Activated CD8-positive, alpha-beta memory T cell treated with anti-CD3 and anti-CD28 coated beads for 36 hours (primary cell): Measurements from ENCODE around the gene ADNP2. TPM values are rescaled to one million over a fixed set of nuclear protein-coding genes. Genes with fewer than 3 reads are reported as not detected.

ENCODE experiments used
- CTCF ChIA-PET: fragments of 350-600 bp; sonication (Branson Sonifier 250); formaldehyde crosslinking; loops from one replicate; lab custom pipeline; 2021; ENCODE audit warnings: antibody characterized with exemption; lab: Charles Lee
- POLR2A ChIA-PET: fragments of 350-600 bp; sonication (Branson Sonifier 250); formaldehyde crosslinking; loops from one replicate; lab custom pipeline; 2021; ENCODE audit warnings: antibody characterized with exemption; lab: Charles Lee
- total RNA-seq, 2 experiments: library from RNA; stranded (reverse); gene quantifications; one replicate each; pipeline ENCODE4 v1.2.3, GENCODE V29; 2021

Gene ADNP2, protein sequence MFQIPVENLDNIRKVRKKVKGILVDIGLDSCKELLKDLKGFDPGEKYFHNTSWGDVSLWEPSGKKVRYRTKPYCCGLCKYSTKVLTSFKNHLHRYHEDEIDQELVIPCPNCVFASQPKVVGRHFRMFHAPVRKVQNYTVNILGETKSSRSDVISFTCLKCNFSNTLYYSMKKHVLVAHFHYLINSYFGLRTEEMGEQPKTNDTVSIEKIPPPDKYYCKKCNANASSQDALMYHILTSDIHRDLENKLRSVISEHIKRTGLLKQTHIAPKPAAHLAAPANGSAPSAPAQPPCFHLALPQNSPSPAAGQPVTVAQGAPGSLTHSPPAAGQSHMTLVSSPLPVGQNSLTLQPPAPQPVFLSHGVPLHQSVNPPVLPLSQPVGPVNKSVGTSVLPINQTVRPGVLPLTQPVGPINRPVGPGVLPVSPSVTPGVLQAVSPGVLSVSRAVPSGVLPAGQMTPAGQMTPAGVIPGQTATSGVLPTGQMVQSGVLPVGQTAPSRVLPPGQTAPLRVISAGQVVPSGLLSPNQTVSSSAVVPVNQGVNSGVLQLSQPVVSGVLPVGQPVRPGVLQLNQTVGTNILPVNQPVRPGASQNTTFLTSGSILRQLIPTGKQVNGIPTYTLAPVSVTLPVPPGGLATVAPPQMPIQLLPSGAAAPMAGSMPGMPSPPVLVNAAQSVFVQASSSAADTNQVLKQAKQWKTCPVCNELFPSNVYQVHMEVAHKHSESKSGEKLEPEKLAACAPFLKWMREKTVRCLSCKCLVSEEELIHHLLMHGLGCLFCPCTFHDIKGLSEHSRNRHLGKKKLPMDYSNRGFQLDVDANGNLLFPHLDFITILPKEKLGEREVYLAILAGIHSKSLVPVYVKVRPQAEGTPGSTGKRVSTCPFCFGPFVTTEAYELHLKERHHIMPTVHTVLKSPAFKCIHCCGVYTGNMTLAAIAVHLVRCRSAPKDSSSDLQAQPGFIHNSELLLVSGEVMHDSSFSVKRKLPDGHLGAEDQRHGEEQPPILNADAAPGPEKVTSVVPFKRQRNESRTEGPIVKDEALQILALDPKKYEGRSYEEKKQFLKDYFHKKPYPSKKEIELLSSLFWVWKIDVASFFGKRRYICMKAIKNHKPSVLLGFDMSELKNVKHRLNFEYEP
- total RNA-seq: 10 to 100 TPM; 22.2 to 22.7 TPM

DNA sequence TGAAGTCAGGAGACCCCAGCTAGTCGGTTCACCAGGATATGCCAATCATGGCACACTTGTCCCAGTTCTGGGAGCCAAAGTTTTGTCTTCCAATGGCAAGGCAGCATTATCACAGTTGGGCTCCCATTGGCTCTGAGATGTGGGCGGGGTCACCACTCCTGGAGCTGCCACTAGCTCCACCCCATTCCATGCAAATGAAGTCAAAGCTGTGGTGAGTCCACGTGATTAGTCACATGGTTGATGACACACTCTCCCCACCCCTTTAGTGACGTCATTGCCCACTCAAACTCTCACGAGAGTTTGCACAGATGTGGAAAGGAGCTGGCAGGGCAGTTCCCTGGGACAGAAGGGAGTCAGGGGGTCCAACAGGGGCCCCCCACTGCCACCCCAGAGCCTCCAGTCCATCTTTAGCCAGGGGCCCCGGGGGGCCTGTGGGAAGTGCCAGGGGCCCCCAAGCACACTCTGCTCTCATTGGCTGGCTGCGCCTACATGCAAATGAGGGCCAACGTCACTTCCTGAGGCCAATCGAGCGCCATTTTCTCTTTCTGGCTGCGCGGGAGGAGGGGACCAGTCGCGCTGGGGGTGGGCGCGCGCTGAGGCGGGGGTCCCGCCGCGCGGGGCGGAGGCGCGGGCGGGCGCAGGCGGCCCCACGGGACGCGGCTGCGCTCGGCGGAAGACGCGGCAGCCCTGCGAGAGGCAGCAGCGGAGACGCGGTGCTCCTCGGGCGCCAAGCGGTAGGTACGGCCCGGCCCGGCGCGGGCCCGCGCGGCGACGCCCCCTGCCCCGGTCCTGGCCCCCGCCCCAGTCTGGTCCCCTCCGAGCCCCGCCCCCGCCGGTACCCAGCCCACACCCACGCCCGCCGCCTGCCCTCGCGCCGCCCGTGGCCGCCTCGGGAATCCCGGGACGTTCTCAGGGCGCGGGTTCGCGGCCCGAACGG is at the start of gene ADNP2:
Gene ADNP2 (plus strand): TSS at position 524 of the 937 bp plus-strand sequence. CDS start 8,281 bp downstream, outside the sequence.
- ChIA-PET CTCF (interaction anchor here (0.8 kb wide), 1 partner anchor 50 kb away, joined by 3 read pairs; no protein-coding TSS in a partner anchor), POLR2A (interaction anchor here (0.9 to 2.2 kb wide), 2 partner anchors 75 to 122 kb away, joined by 3 to 16 read pairs; partner anchors contain the start of gene RBFA)

DNA sequence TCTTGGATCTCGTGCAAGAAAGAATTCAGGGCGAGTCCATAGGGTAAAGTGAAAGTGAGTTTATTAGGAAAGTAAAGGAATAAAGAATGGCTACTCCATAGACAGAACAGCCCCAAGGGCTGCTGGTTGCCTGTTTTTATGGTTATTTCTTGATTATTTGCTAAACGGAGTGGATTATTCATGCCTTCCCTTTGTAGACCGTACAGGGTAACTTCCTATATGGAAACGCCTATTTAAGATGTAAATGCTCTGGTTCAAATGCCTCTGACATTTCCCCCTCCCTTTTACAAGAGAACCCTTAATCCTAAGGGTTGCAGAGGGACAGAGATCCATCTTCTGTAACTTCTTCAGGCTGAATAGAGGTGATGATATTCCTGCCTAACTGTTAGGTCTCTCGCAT is 49.1 kb upstream of the ADNP2 start:
- ChIA-PET POLR2A (no interaction called here), CTCF (no interaction called here)

DNA sequence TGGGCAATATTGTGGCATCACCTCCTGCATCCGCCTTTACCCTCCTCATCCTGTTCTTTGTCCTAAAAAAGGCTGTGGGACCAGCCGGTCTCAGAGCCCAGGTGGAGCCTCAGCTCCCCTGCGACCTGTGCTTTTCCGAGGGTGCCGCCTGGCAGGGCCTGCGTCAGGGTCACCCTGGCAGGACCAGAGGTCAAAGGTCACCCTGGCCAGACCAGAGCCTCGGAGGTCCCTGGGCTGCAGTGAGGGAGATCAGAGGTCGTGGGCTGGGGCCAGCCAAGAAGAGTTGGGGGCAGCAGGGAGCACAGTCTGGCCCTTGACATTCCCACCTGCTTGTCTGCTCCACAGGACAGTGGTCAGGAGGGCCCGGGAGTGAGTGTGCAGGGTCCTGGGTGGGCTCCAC is 43.4 kb upstream of the ADNP2 start:
- ChIA-PET CTCF (no interaction called here), POLR2A (no interaction called here)

DNA sequence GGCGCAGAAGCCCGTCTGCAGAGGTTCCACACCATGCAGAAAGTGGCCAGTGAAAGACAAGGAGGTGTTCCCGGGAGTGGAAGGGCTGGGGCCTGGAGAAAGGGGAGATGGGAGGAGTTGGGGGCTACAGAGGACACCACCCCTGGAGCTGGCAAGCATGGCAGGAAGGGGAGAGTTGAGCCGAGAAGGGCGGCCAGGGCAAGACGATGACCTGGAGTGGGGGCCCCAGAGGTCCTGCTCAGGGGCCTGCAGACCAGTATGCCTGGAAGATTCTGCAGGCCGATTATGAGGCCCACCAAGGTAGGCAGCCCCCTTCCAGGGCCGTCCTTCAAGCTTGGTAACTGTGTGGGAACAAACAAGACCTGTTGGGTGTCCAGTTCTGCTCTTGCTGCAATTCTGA is 41.7 kb upstream of the ADNP2 start:
- POLR2A ChIA-PET: no interaction called here
- CTCF ChIA-PET: no interaction called here

DNA sequence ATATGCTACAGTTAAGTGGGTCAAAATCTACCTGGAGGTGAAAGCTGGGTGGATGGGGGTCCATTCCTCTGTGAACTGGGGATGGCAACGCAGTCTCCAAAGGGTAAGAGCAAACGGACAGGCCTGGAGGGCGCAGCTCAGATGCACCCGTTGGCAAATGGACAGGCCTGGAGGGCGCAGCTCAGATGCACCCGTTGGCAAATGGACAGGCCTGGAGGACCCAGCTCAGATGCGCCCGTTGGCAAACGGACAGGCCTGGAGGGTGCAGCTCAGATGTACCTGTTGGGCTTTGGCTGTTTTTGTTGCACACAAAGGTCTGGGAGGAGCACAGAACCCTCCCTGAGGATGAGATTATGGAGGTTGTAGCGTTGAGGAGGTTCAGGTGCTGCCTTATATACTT is 41.2 kb upstream of the ADNP2 start:
- ChIA-PET CTCF (no interaction called here), POLR2A (no interaction called here)

DNA sequence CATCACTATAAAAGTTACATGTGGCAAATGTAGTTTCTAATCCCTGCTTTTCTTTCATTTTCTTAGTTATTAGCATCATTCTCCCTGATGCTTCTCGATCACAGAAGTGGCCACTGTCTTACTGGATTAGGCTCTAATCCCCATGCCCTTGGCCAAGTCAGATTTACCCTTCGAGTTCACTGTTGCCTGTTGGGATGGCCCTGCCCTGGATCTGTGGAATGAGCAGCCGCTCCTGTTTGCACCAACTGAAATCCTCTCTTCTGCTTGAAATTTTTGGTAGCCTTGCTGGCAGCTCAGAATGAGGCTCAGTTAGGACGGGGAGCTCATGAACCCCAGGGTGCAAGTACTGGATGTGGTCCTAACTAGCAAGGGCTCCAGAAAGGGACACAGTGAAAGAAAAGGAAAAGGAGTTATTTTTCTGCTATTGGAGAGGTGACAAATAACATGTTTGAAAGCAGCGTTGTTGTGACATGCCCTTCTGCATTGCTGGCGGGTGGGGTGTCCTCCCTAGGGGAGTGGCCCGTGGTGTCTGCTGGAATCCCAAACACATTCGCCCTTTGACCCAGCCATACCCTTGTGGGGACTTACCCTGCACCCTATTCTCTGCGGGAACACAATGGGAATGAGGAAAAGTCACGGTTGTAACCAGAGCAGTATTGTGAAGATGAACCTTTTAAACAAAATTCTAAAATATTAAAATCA is 40.3 kb upstream of the ADNP2 start:
- POLR2A ChIA-PET: no interaction called here
- CTCF ChIA-PET: interaction anchor here (0.6 kb wide), 1 partner anchor 20 kb away, joined by 3 read pairs; no protein-coding TSS in a partner anchor

DNA sequence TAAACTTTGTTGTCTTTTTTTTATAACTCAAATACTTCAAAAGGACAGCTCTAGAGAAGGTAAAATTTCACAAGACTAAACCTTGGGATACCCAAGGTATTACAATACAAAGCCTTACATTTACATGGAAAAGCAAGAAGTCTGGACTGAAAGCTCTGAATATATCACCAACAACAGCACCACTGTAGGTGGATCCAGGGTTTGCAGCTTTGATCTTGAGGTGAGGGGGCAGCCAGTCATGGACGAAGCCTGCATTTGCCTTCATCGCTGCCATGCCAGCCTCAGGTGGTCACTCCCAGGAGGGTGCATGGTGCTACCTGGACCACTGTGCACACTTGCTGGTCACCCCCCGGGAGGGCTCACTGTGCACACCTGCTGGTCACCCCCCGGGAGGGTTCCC is 38.2 kb upstream of the ADNP2 start:
- ChIA-PET POLR2A (no interaction called here), CTCF (no interaction called here)

DNA sequence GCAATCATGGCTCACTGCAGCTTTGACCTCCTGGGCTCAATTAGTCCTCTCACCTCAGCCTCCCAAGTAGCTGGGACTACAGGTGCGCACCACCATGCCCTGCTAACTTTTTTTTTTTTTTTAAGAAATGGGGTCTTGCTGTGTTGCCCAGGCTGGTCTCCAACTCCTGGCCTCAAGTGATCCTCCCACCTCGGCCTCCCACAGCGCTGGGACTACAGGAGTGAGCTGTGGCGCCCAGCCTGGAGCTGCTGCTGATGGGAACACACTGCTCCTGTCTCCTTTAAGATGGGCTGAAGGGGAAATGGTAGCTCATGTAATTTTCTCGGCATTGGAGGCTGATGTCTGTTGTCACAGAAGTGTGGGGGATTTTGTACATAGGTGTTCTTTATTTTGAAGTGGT is 34.9 kb upstream of the ADNP2 start:
- POLR2A ChIA-PET: no interaction called here
- CTCF ChIA-PET: no interaction called here

DNA sequence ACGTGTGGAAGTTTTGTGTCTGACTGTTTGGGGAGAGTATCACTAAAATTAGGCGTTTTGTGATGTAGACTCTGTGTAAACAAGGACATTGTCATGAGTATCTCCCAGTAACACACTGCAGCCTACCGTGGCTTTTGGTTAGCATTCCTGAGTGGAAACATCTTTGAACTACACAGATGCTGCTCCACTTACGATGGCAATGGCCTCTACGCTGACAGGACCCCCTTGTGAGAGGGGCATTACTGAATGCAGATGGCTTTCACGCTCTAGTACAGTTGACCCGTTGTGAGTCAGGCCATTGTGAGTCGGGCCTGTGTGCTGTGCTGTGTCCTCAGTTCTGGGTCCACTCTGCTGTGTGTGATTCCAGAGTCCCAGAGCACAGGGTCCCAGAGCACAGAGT is 34.4 kb upstream of the ADNP2 start:
- ChIA-PET CTCF (no interaction called here), POLR2A (no interaction called here)

DNA sequence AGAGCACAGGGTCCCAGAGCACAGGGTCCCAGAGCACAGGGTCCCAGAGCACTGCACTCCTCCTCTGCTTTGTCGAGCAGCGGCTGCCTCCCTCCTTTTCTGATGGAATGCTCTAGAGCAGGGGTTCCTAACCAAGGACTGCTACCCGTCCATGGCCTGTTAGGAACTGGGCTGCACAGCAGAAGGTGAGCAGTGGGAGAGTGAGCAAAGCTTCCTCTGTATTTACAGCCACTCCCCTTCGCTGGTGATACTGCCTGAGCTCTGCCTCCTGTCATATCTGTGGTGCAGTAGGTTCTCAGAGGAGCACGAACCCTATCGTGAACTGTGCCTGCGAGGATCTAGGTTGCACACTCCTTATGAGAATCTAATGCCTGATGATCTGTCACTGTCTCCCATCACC is 33.1 kb upstream of the ADNP2 start:
- POLR2A ChIA-PET: no interaction called here
- CTCF ChIA-PET: no interaction called here

DNA sequence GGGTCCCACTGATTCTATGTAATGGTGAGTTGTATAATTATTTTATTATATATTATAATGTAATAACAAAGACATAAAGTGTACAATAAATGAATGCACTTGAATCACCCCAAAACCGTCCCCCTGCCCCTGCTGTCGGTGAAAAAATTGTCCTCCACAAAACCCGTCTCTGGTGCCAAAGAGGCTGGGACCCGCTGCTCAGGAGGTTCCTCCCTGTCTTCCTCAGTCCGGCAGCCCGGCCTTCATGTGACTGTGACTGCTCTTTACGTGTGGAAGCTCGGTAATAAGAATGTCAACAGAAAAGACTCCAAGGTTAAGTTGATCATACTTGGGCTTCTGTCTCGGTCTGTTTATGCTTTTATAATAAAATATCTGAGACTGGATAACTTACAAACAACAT is 32.7 kb upstream of the ADNP2 start:
- ChIA-PET CTCF (no interaction called here), POLR2A (no interaction called here)

DNA sequence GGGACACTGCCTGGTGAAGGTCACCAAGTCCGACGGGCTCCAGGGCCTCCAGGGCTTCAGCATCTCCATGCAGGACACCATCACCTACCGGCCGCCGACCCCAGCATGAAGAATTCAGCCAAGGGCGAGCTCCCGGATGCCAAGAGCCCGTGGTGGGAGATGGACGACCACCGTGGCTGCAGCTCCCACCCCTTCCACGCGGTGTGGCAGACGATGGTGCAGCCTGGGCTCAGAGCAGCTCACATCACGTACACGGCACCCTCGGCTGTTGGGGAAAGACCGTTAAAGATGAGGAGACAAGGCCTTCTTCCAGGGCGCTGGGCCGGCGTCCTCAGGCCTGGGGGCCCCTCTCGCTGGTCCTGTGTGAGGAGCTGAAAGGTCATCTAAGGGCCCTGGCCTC is 31.2 kb upstream of the ADNP2 start:
- POLR2A ChIA-PET: no interaction called here
- CTCF ChIA-PET: no interaction called here

DNA sequence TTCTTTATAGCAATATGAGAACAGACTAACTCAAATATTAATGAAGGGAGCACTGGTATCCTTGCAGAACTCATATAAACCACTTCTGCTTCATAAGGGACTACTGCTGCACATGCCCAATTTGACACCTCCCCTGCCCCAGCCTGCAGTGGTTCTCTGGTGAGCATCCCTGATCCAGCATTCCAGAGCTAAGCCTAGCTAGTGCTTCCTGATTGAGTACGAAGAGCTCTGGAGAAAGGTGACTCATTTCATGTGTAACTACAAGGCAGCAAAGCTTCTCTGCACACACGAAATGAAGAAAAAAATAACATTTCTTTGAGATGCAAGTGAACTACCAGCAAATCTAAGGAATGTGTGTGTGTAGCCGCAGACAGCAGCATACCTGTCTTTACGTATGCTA is 22.8 kb upstream of the ADNP2 start:
- CTCF ChIA-PET: no interaction called here
- POLR2A ChIA-PET: no interaction called here

DNA sequence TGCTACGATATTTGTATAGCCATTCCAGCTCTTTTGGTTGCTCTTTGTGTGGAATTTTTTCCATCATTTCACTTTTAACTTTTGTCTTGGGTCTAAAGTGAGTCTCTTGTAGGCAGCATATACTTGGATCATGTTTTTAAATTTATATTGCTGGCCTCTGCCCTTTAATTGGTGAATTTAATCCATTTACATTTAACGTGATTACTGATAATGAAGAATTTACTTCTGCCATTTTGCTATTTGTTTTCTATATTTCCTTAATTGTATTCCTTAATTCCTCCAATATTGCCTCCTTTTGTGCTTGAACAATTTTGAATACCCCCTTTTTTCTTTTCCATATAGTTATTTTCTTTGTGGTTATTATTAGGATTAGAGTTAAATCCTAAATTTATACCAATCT is 21.0 kb upstream of the ADNP2 start:
- CTCF ChIA-PET: interaction anchor here (0.7 kb wide), 1 partner anchor 26 kb away, joined by 3 read pairs; no protein-coding TSS in a partner anchor
- POLR2A ChIA-PET: no interaction called here

DNA sequence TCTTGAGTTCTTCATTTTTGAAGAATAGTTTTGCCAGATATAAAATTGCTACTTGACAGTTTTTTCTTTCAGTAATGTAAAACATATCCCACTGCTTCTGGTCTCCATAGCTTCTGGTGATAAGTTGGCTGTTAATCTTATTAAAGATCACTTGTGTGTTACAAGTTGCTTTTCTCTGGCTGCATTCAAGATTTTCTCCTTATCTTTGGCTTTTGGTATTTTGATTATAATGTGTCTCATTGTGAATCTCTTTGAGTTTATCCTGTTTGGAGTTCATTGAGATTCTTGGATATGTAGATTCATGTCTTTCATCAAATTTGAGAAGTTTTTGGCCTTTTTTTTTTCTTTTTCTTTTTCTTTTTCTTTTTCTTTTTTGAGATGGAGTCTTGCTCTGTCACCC is 20.2 kb upstream of the ADNP2 start:
- POLR2A ChIA-PET: no interaction called here
- CTCF ChIA-PET: no interaction called here

DNA sequence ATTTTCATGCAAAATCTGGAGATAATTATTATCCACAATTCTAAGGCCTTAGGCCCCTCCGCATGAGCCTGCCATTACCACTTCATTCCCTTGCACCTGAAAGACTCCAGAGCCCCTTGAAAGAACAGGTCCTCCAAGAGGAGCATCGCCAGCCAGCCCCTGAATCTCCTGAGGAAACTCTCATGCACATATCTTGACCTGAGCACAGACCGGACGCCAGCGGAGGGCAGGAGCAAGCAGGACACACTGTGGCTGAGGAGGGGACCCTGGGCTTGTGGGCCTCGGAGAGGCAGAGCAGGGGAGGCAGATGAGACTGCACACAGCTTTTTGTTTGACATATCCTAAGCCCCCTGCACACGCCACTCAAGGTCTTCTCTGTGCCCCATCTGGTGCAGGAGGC is 13.6 kb upstream of the ADNP2 start:
- POLR2A ChIA-PET: no interaction called here

DNA sequence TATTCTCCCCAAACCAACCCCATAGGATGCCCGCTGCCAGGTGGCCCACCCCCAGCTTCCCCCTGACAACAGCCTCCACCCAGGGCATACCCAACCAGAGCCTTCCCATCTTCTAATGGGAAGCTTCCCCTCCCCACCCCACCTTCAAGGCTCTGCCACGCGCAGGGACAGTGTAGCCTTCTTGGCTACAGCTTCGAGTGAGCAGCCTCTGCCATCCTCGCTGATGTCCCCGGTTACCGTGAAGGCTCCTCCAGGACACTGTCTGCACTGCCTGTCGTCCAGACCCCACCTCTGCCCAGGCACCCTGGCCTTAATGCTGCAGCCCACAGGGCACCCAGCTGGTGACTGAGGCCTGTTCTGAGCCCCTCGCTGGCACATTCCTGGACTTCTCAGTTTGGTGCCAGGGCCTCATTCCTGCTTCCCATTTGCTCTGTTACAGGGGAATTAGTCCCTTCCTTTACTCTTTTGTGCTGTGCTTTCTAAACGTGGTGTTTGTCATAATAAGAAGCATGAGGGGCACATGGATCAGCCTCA is 13.0 kb upstream of the ADNP2 start:
- CTCF ChIA-PET: no interaction called here
- POLR2A ChIA-PET: no interaction called here

More for the DNA sequence above, 13.6 kb upstream of the ADNP2 start:
- CTCF ChIA-PET: no interaction called here

DNA sequence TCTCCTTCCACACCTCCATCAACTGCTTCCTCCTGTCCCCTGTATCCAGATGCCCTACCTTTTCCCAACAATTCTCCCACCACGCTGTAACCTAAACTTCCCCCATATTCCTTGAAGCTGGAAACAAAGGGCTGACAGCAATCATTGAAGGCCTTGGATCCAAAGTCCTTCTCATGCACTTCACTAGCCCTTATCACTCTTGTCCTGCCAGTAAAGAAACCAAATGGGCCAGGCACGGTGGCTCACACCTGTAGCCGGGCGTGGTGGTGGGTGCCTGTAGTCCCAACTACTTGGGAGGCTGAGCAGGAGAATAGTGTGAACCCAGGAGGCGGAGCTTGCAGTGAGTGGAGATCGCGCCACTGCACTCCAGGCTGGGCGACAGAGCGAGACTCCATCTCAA is 11.9 kb upstream of the ADNP2 start:
- ChIA-PET CTCF (no interaction called here), POLR2A (interaction anchor here (0.6 kb wide), 1 partner anchor 40 kb away, joined by 3 read pairs; no protein-coding TSS in a partner anchor)
